HG03139 (cell line): ENCODE data around the gene SPATA31A6.
"Not testable (repeated sequence)": the region's sequence is repeated elsewhere in the genome, so short reads cannot be mapped to it uniquely, and the experiment has no call there.

Experiments
- ATAC-seq: cut with Tn5 transposase; IDR thresholded peaks from one replicate; pipeline ENCODE4 v1.9.1; 2021; ENCODE audit not compliant: unreplicated experiment

The SPATA31A6 gene

DNA sequence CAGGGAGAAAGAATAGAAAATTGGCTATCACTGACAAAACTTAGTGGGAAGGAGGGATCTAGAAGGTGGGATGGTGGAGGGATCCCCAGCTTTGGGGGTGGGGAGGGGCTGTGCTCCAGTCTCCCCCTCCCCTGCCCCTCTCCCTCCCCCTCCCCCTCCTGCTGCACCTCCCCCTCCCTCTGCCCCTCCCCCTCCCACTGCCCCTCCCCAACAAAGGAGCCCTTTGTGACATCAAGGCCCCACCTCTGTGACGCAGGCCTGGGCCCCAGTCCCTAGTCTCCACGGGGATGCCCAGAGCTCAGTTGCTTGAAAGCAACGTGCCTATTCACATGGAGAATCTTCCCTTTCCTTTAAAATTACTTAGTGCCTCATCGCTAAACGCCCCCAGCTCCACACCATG is at the start of gene SPATA31A6:
Gene SPATA31A6, plus strand, starts transcription at position 301 of the 400 bp plus-strand sequence. Its CDS starts 29 bp downstream, at position 330.
- not testable (repeated sequence) for ATAC-seq

DNA sequence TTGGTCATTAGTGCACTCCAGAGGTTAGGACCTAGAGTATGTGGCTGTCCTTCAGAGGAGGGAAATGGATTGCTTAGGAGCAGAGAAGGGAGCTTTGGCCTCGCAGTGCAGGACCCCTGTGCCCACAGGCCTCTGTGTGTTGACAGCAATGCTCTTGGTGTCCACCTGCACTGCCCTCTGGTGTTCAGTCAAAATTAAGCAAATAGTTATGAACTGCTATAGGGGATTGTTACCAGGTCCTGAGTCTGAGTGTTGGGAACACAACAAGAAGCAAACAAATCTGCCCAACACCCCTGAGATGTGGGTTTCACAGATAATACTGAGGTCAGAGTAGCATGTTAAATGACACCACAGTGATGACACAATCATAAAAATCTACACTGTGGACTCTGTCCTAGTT is 23.2 kb upstream of the SPATA31A6 start:
- ATAC-seq = not testable (repeated sequence)

DNA sequence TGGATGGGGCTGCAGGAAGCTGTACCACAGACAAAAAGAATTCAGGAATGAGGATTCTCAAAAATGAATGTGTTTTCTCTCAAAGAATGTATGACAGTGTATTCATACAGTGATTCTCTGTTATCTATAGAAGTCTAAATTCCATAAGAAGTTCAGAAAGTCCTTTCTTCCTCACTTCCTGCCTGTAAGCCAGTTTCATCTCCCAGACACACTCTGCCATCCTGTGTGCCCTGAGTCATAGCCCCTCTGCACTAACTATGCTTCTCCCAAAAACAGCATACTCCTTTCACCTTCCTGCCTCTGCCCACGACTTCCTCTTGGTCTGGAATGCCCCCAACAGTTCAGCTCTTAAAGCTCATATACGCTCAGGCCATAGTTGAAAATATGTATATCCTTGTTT is 36.4 kb downstream of the SPATA31A6 start:
- ATAC-seq = not testable (repeated sequence)

DNA sequence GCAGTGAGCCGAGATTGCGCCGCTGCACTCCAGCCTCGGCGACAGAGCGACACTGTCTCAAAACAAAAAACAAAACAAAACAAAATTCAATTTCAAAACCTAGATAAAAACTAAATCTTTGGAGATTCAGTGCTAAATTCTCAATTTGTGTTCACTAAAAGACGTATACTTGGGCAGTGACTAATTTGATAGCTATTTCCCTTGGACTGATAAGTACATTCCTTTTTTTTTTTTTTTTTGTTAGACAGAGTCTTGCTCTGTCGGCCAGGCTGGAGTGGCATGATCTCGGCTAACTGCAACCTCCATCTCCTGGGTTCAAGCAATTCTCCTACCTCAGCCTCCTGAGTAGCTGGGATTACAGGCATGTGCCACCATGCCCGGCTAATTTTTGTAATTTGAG is 39.8 kb downstream of the SPATA31A6 start:
- not testable (repeated sequence) for ATAC-seq

DNA sequence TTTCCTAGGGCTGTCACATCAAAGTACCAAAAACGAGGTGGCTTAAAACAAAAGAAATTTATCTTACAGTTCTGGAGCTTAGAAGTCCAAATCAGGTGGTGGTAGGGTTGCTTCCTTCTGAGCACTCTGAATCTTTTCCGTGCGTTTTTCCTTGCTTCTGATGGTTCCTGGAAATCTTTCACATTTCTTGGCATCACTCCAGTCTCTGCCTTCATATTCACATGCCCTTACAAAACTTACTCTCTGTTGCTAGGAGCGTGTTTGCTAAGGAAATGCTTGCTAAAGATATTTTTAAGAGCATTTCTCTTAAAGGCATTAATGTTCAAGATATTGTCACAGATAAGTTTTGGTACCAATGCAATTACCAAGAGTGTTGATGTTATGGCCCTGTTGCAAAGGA is 49.6 kb downstream of the SPATA31A6 start:
- not testable (repeated sequence) for ATAC-seq

DNA sequence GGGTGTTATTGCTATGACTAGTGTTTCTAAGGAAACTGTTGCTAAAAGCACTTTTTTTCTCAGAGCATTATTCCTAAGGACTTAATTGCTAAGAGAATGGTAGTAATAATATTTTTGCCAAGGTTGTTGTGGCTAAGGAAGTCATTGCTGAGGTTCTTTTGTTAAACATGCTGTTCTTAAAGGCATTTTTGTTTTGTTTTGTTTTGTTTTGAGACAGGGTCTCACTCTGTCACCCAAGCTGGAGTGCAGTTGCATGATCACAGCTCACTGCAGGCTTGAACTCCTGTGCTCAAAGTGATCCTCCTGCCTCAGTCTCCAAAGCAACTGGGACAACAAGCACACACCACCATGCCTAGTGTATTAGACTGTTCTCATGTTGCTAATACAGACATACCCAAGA is 51.2 kb downstream of the SPATA31A6 start:
- ATAC-seq = not testable (repeated sequence)

DNA sequence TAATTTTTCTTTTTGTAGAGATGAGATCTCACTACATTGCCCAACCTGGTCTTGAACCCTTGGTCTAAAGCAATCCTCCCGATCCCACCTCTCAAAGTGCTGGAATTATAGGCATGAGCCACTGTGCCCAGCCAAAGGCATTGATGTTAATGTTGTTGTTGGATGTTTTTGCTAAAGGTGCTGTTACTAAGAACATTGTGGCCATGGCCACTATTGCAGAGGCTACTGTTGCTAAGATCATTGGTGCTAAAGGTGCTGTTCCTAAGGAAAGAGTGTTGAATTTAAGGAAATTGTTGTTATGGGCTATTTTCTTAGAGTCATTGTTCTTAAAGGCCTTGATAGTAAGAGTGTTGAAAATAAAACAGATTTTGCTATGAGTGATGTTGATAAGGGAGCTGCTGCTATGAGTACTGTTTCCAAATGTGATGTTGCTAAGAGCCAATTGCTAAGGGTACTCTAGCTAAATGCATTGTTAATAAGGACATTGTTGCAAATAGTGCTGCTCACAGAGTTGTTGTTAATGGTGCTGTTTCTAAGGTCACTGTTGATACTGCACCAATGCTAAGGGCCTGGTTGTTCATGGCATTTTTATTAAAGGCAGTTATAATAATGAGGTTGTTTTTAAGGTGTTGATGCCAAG is 52.0 kb downstream of the SPATA31A6 start:
- not testable (repeated sequence) for ATAC-seq

DNA sequence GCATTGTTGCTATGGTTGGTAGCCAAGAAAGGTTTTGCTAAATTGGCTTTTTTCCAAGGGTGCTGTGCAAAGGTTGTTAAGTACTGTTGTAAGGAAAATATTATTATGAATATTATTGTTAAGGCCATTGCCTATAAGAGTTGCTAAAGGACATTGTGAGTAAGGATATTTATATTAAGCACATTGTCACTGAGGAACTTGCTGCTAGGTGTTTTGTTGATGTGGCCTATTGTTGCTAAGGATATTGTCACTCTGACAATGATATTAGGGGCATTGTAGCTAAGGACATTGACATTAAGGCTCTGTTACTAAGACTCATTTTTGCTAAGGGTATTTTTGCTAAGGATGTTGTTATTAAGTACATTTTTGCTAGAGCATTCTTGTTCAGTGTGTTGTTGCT is 52.6 kb downstream of the SPATA31A6 start:
- not testable (repeated sequence) for ATAC-seq

DNA sequence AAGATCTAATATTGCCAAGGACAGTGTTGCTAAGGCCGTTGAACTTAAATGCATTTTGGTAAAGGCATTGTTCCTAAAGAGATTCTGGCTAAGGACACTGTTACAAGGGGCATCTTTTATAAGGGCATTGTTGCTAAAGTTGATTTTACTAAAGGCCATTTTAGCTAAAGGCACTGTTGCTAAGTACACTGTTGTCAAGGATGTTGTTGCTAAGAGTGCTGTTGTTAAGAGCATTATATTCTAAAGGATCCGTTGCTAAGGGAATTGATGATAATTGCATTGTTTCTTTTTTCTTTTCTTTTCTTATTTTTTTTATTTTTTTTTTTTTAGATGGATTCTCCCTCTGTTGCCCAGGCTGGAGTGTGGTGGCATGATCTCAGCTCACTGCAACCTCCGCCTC is 53.9 kb downstream of the SPATA31A6 start:
- not testable (repeated sequence) for ATAC-seq

DNA sequence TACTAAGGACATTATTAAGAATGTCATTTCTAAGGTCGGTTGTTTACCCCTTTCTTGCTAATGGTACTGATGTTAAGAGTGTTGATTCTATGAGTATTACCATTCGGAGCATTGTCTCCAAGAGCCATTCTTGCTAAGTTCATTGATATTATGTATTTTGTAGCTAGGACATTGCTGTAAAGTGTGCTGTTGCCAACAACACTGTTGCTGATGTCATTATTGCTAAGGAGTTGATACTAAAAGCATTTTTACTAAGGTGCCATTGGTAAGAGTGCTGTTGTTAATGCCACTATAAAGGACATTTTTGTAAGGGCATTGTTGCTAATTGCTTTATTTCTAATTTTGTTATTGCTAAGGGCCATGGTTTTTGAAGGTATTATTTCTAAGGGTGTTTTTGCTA is 55.4 kb downstream of the SPATA31A6 start:
- not testable (repeated sequence) for ATAC-seq
